HG03439 (cell line): ENCODE measurements around the gene GNL1.
"Not testable (repeated sequence)": the region's sequence is repeated elsewhere in the genome, so short reads cannot be mapped to it uniquely, and the experiment has no call there.

Source experiments
- ATAC-seq: cut with Tn5 transposase; IDR thresholded peaks from one replicate; pipeline ENCODE4 v1.9.1; 2021; ENCODE audit warnings: mild to moderate bottlenecking, moderate library complexity; ENCODE audit not compliant: unreplicated experiment

GNL1 gene

GRCh38 chr6:30533460-30534294, 22.6 kb downstream of the GNL1 start:
- no peak for ATAC-seq

GRCh38 chr6:30530014-30530413, 26.3 kb downstream of the GNL1 start:
- ATAC-seq: no peak

GRCh38 chr6:30529349-30529875, 26.9 kb downstream of the GNL1 start:
- ATAC-seq: peak; percentile 46

- ATAC-seq: not testable (repeated sequence)
Observed at GRCh38 chr6:30526444-30526843, 29.8 kb downstream of the GNL1 start.

DNA sequence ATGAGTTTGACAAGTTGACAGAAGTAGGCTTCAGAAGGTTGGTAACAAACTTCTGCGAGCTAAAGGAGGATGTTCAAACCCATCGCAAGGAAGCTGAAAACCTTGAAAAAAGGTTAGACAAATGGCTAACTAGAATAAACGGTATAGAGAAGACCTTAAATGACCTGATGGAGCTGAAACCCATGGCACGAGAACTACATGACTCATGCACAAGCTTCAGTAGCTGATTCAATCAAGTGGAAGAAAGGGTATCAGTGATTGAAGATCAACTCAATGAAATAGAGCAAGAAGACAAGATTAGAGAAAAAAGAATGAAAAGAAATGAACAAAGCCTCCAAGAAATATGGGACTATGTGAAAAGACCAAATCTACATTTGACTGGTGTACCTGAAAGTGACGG, 34.3 kb downstream of the GNL1 start:
- not testable (repeated sequence) for ATAC-seq

- not testable (repeated sequence) for ATAC-seq
Observed at GRCh38 chr6:30521082-30521481, 35.2 kb downstream of the GNL1 start.

DNA sequence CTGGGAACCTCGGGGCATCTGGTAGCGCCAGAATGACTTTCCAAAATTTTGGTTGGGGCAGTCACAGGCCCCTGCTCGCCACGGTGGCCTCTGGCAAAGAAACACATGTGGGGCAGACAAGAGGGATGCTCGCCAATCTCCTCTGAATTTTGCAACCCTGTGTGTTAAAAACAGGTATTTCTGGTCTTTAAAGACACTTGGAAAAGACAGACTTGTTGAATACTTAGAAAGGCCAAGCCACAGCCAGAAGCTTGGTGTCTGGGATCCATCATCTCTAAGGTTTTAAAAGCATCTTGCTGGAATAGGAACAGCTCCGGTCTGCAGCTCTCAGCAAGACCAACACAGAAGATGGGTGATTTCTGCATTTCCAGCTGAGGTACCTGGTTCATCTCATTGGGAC, 35.8 kb downstream of the GNL1 start:
- no peak for ATAC-seq

GRCh38 chr6:30518505-30519145, 37.7 kb downstream of the GNL1 start:
- ATAC-seq: not testable (repeated sequence)

GRCh38 chr6:30517767-30518504, 38.4 kb downstream of the GNL1 start:
- ATAC-seq: not testable (repeated sequence)

- ATAC-seq: not testable (repeated sequence)
Observed at GRCh38 chr6:30516754-30517076, 39.6 kb downstream of the GNL1 start.

DNA sequence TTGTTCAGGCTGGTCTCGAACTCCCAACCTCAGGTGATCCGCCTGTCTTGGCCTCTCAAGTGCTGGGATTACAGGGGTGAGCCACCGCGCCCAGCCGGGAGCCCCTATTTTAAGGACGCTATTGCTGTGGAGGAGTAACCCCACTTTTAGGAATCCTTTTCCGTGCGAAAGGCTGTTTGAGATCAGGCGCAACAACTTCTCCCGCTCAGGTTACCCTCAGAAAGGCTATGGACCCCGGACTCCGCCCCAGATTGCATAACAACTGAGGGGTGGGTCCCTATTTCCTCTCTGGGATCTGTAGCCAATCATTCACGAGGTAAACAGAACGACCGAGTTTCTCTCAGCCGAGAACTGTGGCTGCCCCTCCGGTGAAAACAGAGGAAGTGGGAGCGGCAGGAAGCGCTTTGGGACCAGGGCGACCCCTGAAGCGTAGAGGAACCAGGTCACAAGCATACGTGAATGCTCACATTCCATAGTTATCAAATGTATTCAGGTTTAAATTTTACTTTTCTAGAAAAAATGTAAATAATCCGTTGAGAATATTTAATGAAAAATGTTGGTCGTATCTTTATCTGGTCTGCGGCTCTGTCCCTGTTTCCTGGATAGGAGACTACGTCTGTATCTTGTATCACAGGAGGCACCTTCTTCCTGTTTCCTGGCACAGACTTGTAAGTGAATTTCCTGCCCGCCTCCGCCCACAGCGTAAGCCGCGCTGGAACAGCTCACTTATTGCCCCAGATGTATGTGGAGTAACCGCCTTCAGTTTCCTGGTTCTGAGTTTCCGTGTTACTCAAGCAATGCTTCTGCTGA, 40.1 kb downstream of the GNL1 start:
- peak; percentile 79 for ATAC-seq

DNA sequence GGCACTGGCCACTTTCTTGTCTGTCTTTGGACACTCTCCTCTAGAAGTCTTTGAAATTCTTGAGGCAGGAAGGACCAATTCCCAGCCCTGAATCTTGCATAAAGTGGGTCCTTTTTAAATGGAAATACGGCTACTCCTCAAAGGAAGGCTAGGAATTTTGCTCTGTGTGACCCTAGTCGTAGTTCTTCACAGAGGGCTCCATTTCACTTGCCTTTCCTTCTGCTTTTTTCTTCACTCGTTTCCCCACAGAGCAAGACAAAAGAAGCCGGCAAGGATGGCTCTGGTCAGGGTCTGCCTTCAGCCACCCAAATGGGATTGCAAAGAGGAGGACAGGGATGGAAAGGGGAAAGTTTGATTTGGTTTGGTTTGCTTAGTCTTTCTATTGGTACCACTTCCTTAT, 41.2 kb downstream of the GNL1 start:
- no peak for ATAC-seq

- no peak for ATAC-seq
Observed at GRCh38 chr6:30513451-30513850, 42.8 kb downstream of the GNL1 start.

DNA sequence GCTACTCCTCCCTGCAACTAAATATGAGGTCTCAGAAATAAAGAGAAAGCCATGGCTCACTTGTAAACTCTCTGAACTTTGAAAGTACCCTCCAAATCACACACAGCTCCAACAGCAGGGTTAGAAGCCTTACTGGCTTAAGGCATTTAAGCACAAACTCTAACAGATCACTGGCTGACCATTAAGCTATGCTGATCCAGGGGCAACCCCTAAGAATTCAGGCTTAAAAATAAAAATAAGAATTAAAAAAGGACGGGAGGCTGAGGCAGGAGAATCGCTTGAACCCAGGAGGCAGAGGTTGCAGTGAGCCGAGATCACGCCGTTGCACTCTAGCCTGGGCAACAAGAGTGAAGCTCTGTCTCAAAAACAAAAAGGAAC, 45.1 kb downstream of the GNL1 start:
- ATAC-seq: no peak

DNA sequence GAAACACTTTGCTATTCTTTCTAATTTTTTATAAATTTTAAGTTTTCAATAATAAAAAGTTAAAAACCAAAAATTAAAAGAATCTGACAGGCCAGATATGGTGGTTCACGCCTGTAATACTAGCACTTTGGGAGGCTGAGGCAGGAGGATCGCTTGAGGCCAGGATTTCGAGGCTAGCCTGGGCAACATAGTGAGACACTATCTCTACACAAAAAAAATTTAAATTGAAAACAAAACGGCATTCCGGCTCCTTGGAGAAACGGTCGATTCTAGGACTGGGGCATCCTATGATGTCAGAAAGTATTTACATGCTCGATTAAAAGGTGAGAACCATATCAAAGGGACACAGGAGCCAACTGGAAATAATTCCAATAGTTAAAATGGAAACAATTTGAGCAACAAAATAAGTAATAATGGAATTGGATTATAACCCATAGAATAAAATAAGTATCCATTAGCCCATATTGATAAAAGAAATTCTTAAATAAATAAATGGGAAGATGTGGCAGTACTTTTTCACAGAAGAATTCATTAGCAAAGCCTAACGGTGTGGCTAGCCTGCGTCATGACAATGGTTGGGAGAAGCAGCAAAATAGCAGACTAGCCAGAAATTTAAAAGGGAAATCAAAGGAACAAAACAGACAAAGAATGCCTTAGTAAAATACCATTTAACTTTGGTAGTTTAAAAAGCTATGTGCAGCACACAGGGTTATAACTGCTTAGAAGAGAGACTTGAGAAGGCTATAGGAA, 45.7 kb downstream of the GNL1 start:
- ATAC-seq: no peak

DNA sequence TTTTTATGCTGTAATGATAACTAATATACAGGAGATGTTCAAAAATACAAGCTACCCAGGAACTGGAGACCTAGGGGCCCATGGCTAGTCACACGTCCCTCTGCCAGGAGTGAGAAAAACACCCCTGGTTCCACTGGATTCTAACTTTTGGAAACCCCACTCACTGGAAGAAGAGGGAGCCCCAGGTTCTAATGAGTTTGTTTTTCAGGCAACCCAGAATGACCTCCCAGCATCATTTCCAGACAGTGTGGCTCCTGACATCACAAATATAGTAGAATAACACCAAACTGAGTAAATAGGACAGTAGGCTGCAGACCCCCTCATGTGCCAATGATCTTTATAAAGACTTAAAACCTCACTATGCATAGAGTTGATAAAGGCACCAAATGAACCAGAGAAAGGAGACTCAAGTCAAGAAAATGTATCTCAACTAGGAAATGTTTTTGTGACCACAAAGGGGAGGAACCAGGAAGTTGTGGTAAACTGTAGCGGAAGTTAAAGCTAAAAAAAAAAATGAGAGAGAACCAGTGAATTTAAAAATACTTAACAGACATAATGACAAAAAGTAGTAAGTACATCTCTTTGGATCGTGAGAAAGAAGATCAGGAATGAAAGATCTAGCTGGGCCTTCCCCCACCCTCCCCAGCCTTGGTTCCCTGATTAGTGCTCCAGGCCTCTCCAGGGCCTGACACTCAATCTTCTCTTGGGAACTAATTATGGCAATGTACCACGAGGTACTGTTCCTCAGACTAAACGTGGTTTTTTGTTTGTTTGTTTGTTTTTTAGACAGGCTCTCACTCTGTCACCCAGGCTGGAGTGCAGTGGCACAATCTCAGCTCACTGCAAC, 47.2 kb downstream of the GNL1 start:
- peak; percentile 51 for ATAC-seq

DNA sequence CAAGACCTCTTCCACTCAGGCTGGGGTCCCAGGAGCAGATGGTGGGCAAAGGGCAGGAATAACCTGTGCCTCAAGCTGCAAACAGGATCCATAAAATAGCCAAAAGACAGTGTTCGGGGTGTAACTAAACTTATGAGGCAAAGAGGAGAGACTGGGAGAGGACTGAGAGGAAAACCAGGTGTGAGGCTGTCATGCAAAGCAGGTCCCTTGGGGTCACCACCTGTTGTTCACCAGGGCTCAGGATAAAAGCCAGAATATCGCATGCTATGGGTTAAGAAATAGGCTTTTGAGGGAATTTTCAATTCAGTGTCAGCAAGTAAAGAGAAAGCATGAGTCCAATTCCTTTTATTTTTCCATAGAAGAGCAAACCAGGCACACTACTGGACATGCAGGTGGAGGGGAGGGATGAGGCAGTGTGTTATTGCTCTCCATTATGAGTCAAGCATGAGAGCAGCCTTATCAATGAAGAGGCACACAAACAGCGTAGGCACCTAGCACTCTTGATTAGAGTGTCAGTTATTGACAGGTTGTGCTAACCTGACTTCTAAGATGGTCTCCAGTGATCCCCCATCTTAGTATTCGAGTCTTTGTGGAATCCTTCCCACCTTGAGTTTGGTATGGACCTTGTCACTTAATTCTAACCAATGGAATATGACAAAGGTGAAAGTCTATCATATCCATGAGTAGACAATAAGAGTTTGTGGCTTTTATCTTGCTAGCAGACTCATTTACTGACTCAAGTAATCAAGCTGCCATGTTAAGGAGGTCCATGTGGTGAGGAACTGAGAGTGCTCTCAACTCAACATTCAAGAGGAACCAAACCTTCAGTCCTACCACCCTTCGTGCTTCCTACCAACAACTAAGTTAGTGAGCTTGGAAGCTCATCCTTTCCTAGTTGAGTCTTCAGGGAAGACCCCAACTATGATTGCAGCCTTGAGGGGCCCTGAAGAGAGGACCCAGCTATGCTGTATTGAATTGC, 48.2 kb downstream of the GNL1 start:
- no peak for ATAC-seq
